ENCODE results near the gene KCNS1. TPM values are rescaled to one million over a fixed set of nuclear protein-coding genes. Genes with fewer than 3 reads are reported as not detected.

Gene KCNS1
- total and polyA plus RNA-seq, 2 experiments from 2014 or later: 0.37 to 3.2 TPM

- no peak for TF ChIP-seq CTCF (conservative IDR thresholded peaks at IDR 0.05; ENCODE audit: low read depth in 2 of 2)
- TF ChIP-seq CREB1 (CRISPR knock-in tag; IDR thresholded peaks at IDR 0.05; ENCODE audit: low read depth): no peak
- no peak for TF ChIP-seq NANOG (IDR thresholded peaks at IDR 0.05; ENCODE audit: borderline replicate concordance)
- TF ChIP-seq POLR2AphosphoS5 (IDR thresholded peaks at IDR 0.05; ENCODE audit: low read depth): no peak
- no peak for TF ChIP-seq STAT1 (IDR thresholded peaks at IDR 0.05; ENCODE audit: unreplicated experiment)
- TF ChIP-seq EZH2 (IDR thresholded peaks at IDR 0.05; ENCODE audit: low read depth, unreplicated experiment): no peak
Measured at GRCh38 chr20:45128099-45128498, 27.2 kb upstream of the KCNS1 start (continued).

- H3K27me3 ChIP-seq (ENCODE audit: insufficient read depth): no peaks in the 10 kb centered on the region
- no peak within 1 kb of the TSS for H2AFZ ChIP-seq
- H3K9me3 Mint-ChIP-seq: no peaks in the 10 kb centered on the region
- H3K4me3 Mint-ChIP-seq: no peak within 1 kb of the TSS
- no peak within 1 kb of the TSS for H3K27ac Mint-ChIP-seq
- ATAC-seq (no peak), DNase-seq (ENCODE audit: low spot score) (no peak)
- no peak within 1 kb of the TSS for H3K27ac ChIP-seq (ENCODE audit: low read depth)
- no peaks in the 10 kb centered on the region for H4K20me1 ChIP-seq (replicated peaks; ENCODE audit: insufficient read depth)
- no peak within 1 kb of the TSS for H3K4me2 ChIP-seq
- no peaks in the 10 kb centered on the region for H3K4me1 ChIP-seq (ENCODE audit: insufficient read depth)
- TF ChIP-seq ZNF331 (CRISPR knock-in tag; IDR thresholded peaks at IDR 0.05; ENCODE audit: low read depth) (no peak), POLR2AphosphoS5 (IDR thresholded peaks at IDR 0.05; ENCODE audit: low read depth) (no peak), CTCF (conservative IDR thresholded peaks at IDR 0.05; ENCODE audit: low read depth in 2 of 2) (no peak), ZNF114 (CRISPR knock-in tag; IDR thresholded peaks at IDR 0.05) (no peak), STAT1 (IDR thresholded peaks at IDR 0.05; ENCODE audit: unreplicated experiment) (no peak), EZH2 (IDR thresholded peaks at IDR 0.05; ENCODE audit: low read depth, unreplicated experiment) (no peak), ETS1 (IDR thresholded peaks at IDR 0.05) (no peak), NANOG (IDR thresholded peaks at IDR 0.05; ENCODE audit: borderline replicate concordance) (no peak), EZH2phosphoT487 (IDR thresholded peaks at IDR 0.05; ENCODE audit: unreplicated experiment) (no peak)
- no peaks in the 10 kb centered on the region for H3F3A ChIP-seq (replicated peaks; ENCODE audit: low read depth)
- no peak within 1 kb of the TSS for H3K4me3 ChIP-seq
- no peaks in the 10 kb centered on the region for H3K9me2 ChIP-seq (ENCODE audit: insufficient read depth)
- no peaks in the 10 kb centered on the region for H3K4me1 Mint-ChIP-seq
- peaks cover 2% of the 10 kb centered on the region for H3K27me3 Mint-ChIP-seq (ENCODE audit: insufficient read depth, low read depth, poor library complexity)
- H3K36me3 ChIP-seq (ENCODE audit: insufficient read depth): no peaks in the 10 kb centered on the region
- H3K79me2 ChIP-seq (replicated peaks; ENCODE audit: insufficient read depth): no peaks in the 10 kb centered on the region
- H3K36me3 Mint-ChIP-seq (ENCODE audit: low read depth): no peaks in the 10 kb centered on the region
Measured at GRCh38 chr20:45124365-45124764, 23.4 kb upstream of the KCNS1 start, which contains the start of gene WFDC12. Gene WFDC12 (minus strand): TSS chr20:45124465. CDS start chr20:45124447, 18 bp downstream.

Data from GM23338 (cell line).